IMR-90 (cell line): ENCODE data around the gene FMN1. TPM values are rescaled to one million over a fixed set of nuclear protein-coding genes. Genes with fewer than 3 reads are reported as not detected.

Source experiments
- ATAC-seq: fragments of 200-7000 bp; cut with Tn5 transposase; 2 replicates; pipeline ENCODE4 v1.9.1; 2020; ENCODE audit warnings: low read depth, mild to moderate bottlenecking, moderate library complexity
- BruUV-seq: library from RNA; stranded (reverse); fragments of 400-500 nt; replicated peaks from 2 replicates; lab custom pipeline; 2021; lab: Mats Ljungman, UMichigan
- CTCF ChIA-PET: fragments of 300-600 bp; formaldehyde crosslinking; extraction: SDS; loops from one replicate; lab custom pipeline; 2021; ENCODE audit warnings: antibody characterized with exemption; lab: Yijun Ruan, JAX
- POLR2A ChIA-PET: fragments of 300-600 bp; sonication (Branson Sonifier 250); formaldehyde crosslinking; loops from one replicate; lab custom pipeline; 2022; ENCODE audit warnings: antibody characterized with exemption; ENCODE audit not compliant: unreplicated experiment; lab: Charles Lee
- DNase-seq: peaks from one replicate; pipeline ENCODE4 v3.0.0; 2013
- H2AFZ ChIP-seq: replicated peaks from 2 replicates; pipeline ENCODE3; 2013; ENCODE audit warnings: low read length, mild to moderate bottlenecking; ENCODE audit not compliant: poor library complexity
- H2AK5ac ChIP-seq: 2 replicates; pipeline ENCODE4 v1.6.1; 2013; ENCODE audit warnings: low read depth, low read length, inconsistent platforms
- H2AK9ac ChIP-seq: replicated peaks from 2 replicates; pipeline ENCODE3; 2013; ENCODE audit warnings: mild to moderate bottlenecking, low read depth, low read length, moderate library complexity; ENCODE audit not compliant: poor library complexity
- H2BK120ac ChIP-seq: 2 replicates; pipeline ENCODE4 v1.6.1; 2013; ENCODE audit warnings: low read depth, low read length, inconsistent platforms
- H2BK15ac ChIP-seq: 3 replicates; pipeline ENCODE4 v1.6.1; 2013; ENCODE audit warnings: low read depth, low read length, inconsistent platforms
- H2BK20ac ChIP-seq: 2 replicates; pipeline ENCODE4 v1.6.1; 2013; ENCODE audit warnings: low read depth, mild to moderate bottlenecking, inconsistent platforms, low read length, moderate library complexity
- H2BK5ac ChIP-seq: 2 replicates; pipeline ENCODE4 v1.6.1; 2013; ENCODE audit warnings: mild to moderate bottlenecking, low read depth, low read length, inconsistent platforms; ENCODE audit not compliant: poor library complexity, severe bottlenecking
- H3K14ac ChIP-seq: replicated peaks from 2 replicates; pipeline ENCODE4 v1.6.1; 2013; ENCODE audit warnings: low read depth, low read length, inconsistent platforms
- H3K18ac ChIP-seq: 2 replicates; pipeline ENCODE4 v1.6.1; 2013; ENCODE audit warnings: low read depth, low read length, control low read depth
- H3K23ac ChIP-seq: 2 replicates; pipeline ENCODE4 v1.6.1; 2013; ENCODE audit warnings: low read depth, low read length, inconsistent platforms
- H3K27ac ChIP-seq: 2 replicates; pipeline ENCODE4 v1.5.1; 2013; ENCODE audit warnings: mild to moderate bottlenecking, control low read depth, low read length; ENCODE audit not compliant: insufficient read depth
- H3K27me3 ChIP-seq: 2 replicates; pipeline ENCODE4 v1.6.1; 2013; ENCODE audit warnings: low read length; ENCODE audit not compliant: control insufficient read depth, insufficient read depth
- H3K36me3 ChIP-seq: 2 replicates; pipeline ENCODE4 v1.6.1; 2013; ENCODE audit warnings: low read length, mixed read lengths; ENCODE audit not compliant: control insufficient read depth, insufficient read depth
- H3K4ac ChIP-seq: 2 replicates; pipeline ENCODE4 v1.6.1; 2013; ENCODE audit warnings: low read depth, low read length, inconsistent platforms
- H3K4me1 ChIP-seq: 2 replicates; pipeline ENCODE4 v1.6.1; 2013; ENCODE audit warnings: low read length, mixed read lengths; ENCODE audit not compliant: control insufficient read depth, insufficient read depth
- H3K4me2 ChIP-seq: 2 replicates; pipeline ENCODE4 v1.6.1; 2013; ENCODE audit warnings: low read depth, mild to moderate bottlenecking, control low read depth, low read length, moderate library complexity
- H3K4me3 ChIP-seq: 2 replicates; pipeline ENCODE4 v1.5.1; 2013; ENCODE audit warnings: low read depth, mild to moderate bottlenecking, control low read depth, low read length, moderate library complexity; ENCODE audit not compliant: insufficient read depth
- H3K56ac ChIP-seq: 2 replicates; pipeline ENCODE4 v1.6.1; 2013; ENCODE audit warnings: low read length, inconsistent platforms; ENCODE audit not compliant: insufficient read depth; ENCODE audit errors: extremely low read depth
- H3K79me1 ChIP-seq, 2 experiments: 2 replicates each; pipeline ENCODE4 v1.6.1; 2013; ENCODE audit warnings: low read length in 2 of 2, inconsistent platforms in 1 of 2, low read depth in 1 of 2
- H3K9ac ChIP-seq: 2 replicates; pipeline ENCODE4 v1.6.1; 2013; ENCODE audit warnings: low read depth, low read length, control low read depth
- H3K9me1 ChIP-seq: 2 replicates; pipeline ENCODE4 v1.6.1; 2013; ENCODE audit warnings: low read length, inconsistent platforms; ENCODE audit not compliant: insufficient read depth
- H3K9me3 ChIP-seq: 2 replicates; pipeline ENCODE4 v1.6.1; 2013; ENCODE audit warnings: low read length; ENCODE audit not compliant: control insufficient read depth, insufficient read depth
- H4K20me1 ChIP-seq: 2 replicates; pipeline ENCODE4 v1.6.1; 2013; ENCODE audit warnings: low read length, inconsistent platforms; ENCODE audit not compliant: insufficient read depth
- H4K5ac ChIP-seq: 2 replicates; pipeline ENCODE4 v1.6.1; 2013; ENCODE audit warnings: mild to moderate bottlenecking, low read depth, low read length, control low read depth
- H4K8ac ChIP-seq, 2 experiments: 2 replicates each; pipeline ENCODE4 v1.6.1; 2013; ENCODE audit warnings: low read depth in 2 of 2, low read length in 2 of 2, control low read depth in 1 of 2, inconsistent platforms in 1 of 2
- H4K91ac ChIP-seq: 2 replicates; pipeline ENCODE4 v1.6.1; 2013; ENCODE audit warnings: low read depth, low read length, inconsistent platforms; ENCODE audit not compliant: insufficient read depth
- CHD1 ChIP-seq: IDR thresholded peaks from 2 replicates; pipeline ENCODE4 v1.6.1; 2012; ENCODE audit warnings: low read depth, low read length, improper control_type of control experiment
- FOS ChIP-seq: fragments of 150-350 bp; IDR thresholded peaks from 2 replicates; pipeline ENCODE4 v1.6.1; 2016; ENCODE audit warnings: low read depth, low read length
- MAFK ChIP-seq: IDR thresholded peaks from 2 replicates; pipeline ENCODE4 v1.6.1; 2012; ENCODE audit warnings: low read depth, low read length, improper control_type of control experiment
- MXI1 ChIP-seq: IDR thresholded peaks from 2 replicates; pipeline ENCODE4 v1.6.1; 2012; ENCODE audit warnings: low read depth, mild to moderate bottlenecking, low read length, moderate library complexity, borderline replicate concordance
- POLR2A ChIP-seq: IDR thresholded peaks from 2 replicates; pipeline ENCODE4 v1.6.1; 2012; ENCODE audit warnings: mild to moderate bottlenecking, low read depth, low read length
- RAD21 ChIP-seq: IDR thresholded peaks from 2 replicates; pipeline ENCODE4 v1.6.1; 2012; ENCODE audit warnings: low read length, improper control_type of control experiment
- SMC3 ChIP-seq: fragments of 150-350 bp; IDR thresholded peaks from 2 replicates; pipeline ENCODE4 v1.6.1; 2016; ENCODE audit warnings: low read depth, mild to moderate bottlenecking, antibody characterized with exemption, low read length, moderate library complexity
- WGBS, 2 experiments: methylation state at CpG; one replicate each; pipeline versions ENCODE4 v1.1.5 to v1.1.7; 2013; ENCODE audit warnings: missing lambda C conversion rate in 2 of 2; ENCODE audit not compliant: insufficient read length in 1 of 2; ENCODE audit errors: extremely low coverage in 2 of 2; 5-methylcytosine and 5-hydroxymethylcytosine counted together
- dilution Hi-C: fragments of 300-500 bp; cut with HindIII; formaldehyde crosslinking; loops from one replicate; pipeline ENCODE4 v1.14.3; 2018; ENCODE audit warnings: low sequenced_read_pairs; ENCODE audit not compliant: unreplicated experiment
- in situ Hi-C: fragments of 300-500 bp; cut with MboI; formaldehyde crosslinking; loops from 3 replicates; pipeline ENCODE4 v1.14.3; 2019; ENCODE audit warnings: low sequenced_read_pairs, inconsistent platforms, mixed read lengths
- intact Hi-C: fragments of 100-400 bp; cut with micrococcal nuclease; formaldehyde crosslinking; loops from 2 replicates; pipeline ENCODE4 v1.10.0; 2022
- polyA plus RNA-seq, 3 experiments: library from polyadenylated mRNA; depleted of rRNA; stranded (reverse); fragments of >200 nt; gene quantifications; 2 replicates each; pipeline ENCODE4 v1.2.3, GENCODE V29; 2012; ENCODE audit warnings: low replicate concordance in 1 of 3
- total RNA-seq: library from RNA; depleted of rRNA; stranded (reverse); fragments of >200 nt; gene quantifications from 2 replicates; pipeline ENCODE4 v1.2.3, GENCODE V29; 2012
- TF ChIP-seq, protein P1 (sequence below): conservative IDR thresholded peaks from 2 replicates; pipeline ENCODE4 v1.5.1; 2012; ENCODE audit warnings: mild to moderate bottlenecking, low read depth, low read length, improper control_type of control experiment

Gene FMN1
- total and polyA plus RNA-seq, 2 of the 4 experiments (the other 2 are of a cell fraction) = 7.3 to 17.6 TPM

- Histone ChIP-seq H3K9me3 (peaks cover 6% of the 10 kb centered on the region; the same call in 1 of the 2 replicates), H2BK15ac (no peak overlapping the region), H3K9me1 (no peaks in the 10 kb centered on the region), H4K5ac (no peak overlapping the region), H3K4me3 (no peak overlapping the region), H3K23ac (no peak overlapping the region), H2AFZ (no peak overlapping the region), H3K27ac (no peak overlapping the region), H2BK5ac (no peak overlapping the region), H4K20me1 (peaks cover 40% of the 10 kb centered on the region; the same call in 1 of the 2 replicates), H3K79me1 (peaks cover 29 to 74% of the 10 kb centered on the region in 2 experiments), H3K56ac (no peak overlapping the region), H4K8ac (no peak overlapping the region), H3K27me3 (no peaks in the 10 kb centered on the region), H2BK120ac (no peak overlapping the region), H2BK20ac (no peak overlapping the region), H4K91ac (no peak overlapping the region), H2AK9ac (no peak overlapping the region), H3K36me3 (no peaks in the 10 kb centered on the region), H3K4me2 (no peak overlapping the region), H3K18ac (no peak overlapping the region), H3K9ac (no peak overlapping the region), H3K4me1 (no peaks in the 10 kb centered on the region; the same call in 1 of the 2 replicates), H2AK5ac (no peak overlapping the region), H3K14ac (no peak overlapping the region), H3K4ac (no peak overlapping the region)
- no peak for DNase-seq
- CTCF ChIA-PET = no interaction called here
- intact Hi-C loops = no loop called here
- dilution Hi-C loops = no loop called here
- in situ Hi-C loops = loop anchor here (25.0 kb wide), 1 partner anchor 636 kb away; no protein-coding TSS in a partner anchor
- TF ChIP-seq MXI1 (no peak), CHD1 (no peak), FOS (no peak), RAD21 (no peak), SMC3 (no peak), MAFK (no peak), POLR2A (no peak)
- TF ChIP-seq, protein P1, sequence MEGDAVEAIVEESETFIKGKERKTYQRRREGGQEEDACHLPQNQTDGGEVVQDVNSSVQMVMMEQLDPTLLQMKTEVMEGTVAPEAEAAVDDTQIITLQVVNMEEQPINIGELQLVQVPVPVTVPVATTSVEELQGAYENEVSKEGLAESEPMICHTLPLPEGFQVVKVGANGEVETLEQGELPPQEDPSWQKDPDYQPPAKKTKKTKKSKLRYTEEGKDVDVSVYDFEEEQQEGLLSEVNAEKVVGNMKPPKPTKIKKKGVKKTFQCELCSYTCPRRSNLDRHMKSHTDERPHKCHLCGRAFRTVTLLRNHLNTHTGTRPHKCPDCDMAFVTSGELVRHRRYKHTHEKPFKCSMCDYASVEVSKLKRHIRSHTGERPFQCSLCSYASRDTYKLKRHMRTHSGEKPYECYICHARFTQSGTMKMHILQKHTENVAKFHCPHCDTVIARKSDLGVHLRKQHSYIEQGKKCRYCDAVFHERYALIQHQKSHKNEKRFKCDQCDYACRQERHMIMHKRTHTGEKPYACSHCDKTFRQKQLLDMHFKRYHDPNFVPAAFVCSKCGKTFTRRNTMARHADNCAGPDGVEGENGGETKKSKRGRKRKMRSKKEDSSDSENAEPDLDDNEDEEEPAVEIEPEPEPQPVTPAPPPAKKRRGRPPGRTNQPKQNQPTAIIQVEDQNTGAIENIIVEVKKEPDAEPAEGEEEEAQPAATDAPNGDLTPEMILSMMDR = no peak
- WGBS, 2 experiments = no CpG with 5 or more reads among the region's 5 CpGs
- no TSS peak for BruUV-seq
- ATAC-seq = no peak
- POLR2A ChIA-PET = no interaction called here
Measured at GRCh38 chr15:33051528-33051927, 143.0 kb downstream of the FMN1 start.
